Testis (tissue), 3 donors: ENCODE data around the gene PHF1. TPM values are rescaled to one million over a fixed set of nuclear protein-coding genes. Genes with fewer than 3 reads are reported as not detected.
A peak's percentile ranks its signal among the peaks of the same experiment; 100 is the strongest.
"Not testable (repeated sequence)": the region's sequence is repeated elsewhere in the genome, so short reads cannot be mapped to it uniquely, and the experiment has no call there.

Experiments
- DNase-seq: peaks from one replicate; pipeline ENCODE4 v3.0.0-alpha.2; 2019
- H3K27ac ChIP-seq, 2 donors: fragments of 200-600 bp; sonication (generic); one replicate each; pipeline ENCODE4 v1.5.1; 2019
- H3K27me3 ChIP-seq: fragments of 200-600 bp; sonication (generic); one replicate; pipeline ENCODE4 v1.5.1; 2019
- H3K36me3 ChIP-seq: fragments of 200-600 bp; sonication (generic); one replicate; pipeline ENCODE4 v1.5.1; 2017; ENCODE audit warnings: low read depth; ENCODE audit errors: missing control alignments
- H3K4me1 ChIP-seq: fragments of 200-600 bp; sonication (generic); one replicate; pipeline ENCODE4 v1.5.1; 2019
- H3K4me3 ChIP-seq, 2 donors: fragments of 200-600 bp; sonication (generic); one replicate each; pipeline ENCODE4 v1.5.1; 2017 to 2019
- H3K9me3 ChIP-seq: fragments of 200-600 bp; sonication (generic); one replicate; pipeline ENCODE4 v1.5.1; 2017
- POLR2A ChIP-seq: fragments of 450-650 bp; IDR thresholded peaks from one replicate; pipeline ENCODE4 v1.6.1; 2017; ENCODE audit warnings: antibody characterized with exemption, mild to moderate bottlenecking, moderate library complexity
- WGBS, 2 donors: methylation state at CpG; one replicate each; pipeline ENCODE4 v1.1.5; 2018; 5-methylcytosine and 5-hydroxymethylcytosine counted together
- intact Hi-C: fragments of 100-400 bp; cut with DNase I; formaldehyde crosslinking; loops from one replicate; pipeline ENCODE4 v1.15.1; 2023; ENCODE audit warnings: low total_unique reads
- polyA plus RNA-seq: library from polyadenylated mRNA; stranded (reverse); fragments of 350-450 nt; fragmentation: Illumina TruSeq; extraction: RNeasy Lipid Tissue Mini Kit (QIAGEN cat#74804); gene quantifications from one replicate; pipeline ENCODE4 v1.2.3, GENCODE V29; 2014; ENCODE audit warnings: low read depth, low replicate concordance; ENCODE audit not compliant: insufficient read depth
- total RNA-seq, 2 donors: library from RNA; depleted of rRNA; stranded (reverse); fragments of >200 nt; gene quantifications; one replicate each; pipeline ENCODE4 v1.2.3, GENCODE V29; 2016
- TF ChIP-seq, protein P1 (sequence below), 3 experiments: fragments of 450-650 bp in 2 of 3; fragments of 200-600 bp in 1 of 3; sonication (generic) in 1 of 3; IDR thresholded peaks; one replicate each; pipeline ENCODE4 v1.5.1; 2016 to 2019; ENCODE audit warnings: antibody characterized with exemption in 3 of 3, mild to moderate bottlenecking in 2 of 3, moderate library complexity in 1 of 3

The PHF1 gene
- total and polyA plus RNA-seq, 3 donors from 2014 or later, result 184 to 218 (median 216) TPM

GRCh38 chr6:33372526-33373123 is 38.2 kb upstream of the PHF1 start:
- H3K9me3 ChIP-seq, result no peaks in the 10 kb centered on the region
- no peaks in the 10 kb centered on the region for H3K36me3 ChIP-seq
- no peak for TF ChIP-seq POLR2A
- TF ChIP-seq, protein P1, sequence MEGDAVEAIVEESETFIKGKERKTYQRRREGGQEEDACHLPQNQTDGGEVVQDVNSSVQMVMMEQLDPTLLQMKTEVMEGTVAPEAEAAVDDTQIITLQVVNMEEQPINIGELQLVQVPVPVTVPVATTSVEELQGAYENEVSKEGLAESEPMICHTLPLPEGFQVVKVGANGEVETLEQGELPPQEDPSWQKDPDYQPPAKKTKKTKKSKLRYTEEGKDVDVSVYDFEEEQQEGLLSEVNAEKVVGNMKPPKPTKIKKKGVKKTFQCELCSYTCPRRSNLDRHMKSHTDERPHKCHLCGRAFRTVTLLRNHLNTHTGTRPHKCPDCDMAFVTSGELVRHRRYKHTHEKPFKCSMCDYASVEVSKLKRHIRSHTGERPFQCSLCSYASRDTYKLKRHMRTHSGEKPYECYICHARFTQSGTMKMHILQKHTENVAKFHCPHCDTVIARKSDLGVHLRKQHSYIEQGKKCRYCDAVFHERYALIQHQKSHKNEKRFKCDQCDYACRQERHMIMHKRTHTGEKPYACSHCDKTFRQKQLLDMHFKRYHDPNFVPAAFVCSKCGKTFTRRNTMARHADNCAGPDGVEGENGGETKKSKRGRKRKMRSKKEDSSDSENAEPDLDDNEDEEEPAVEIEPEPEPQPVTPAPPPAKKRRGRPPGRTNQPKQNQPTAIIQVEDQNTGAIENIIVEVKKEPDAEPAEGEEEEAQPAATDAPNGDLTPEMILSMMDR (IDR thresholded peaks at IDR 0.05), result no peak
- no peak overlapping the region for H3K27ac ChIP-seq
- intact Hi-C loops, result no loop called here
- H3K4me1 ChIP-seq, result peaks cover 24% of the 10 kb centered on the region
- no peak overlapping the region for H3K4me3 ChIP-seq
- 49 to 64% methylated on average over 5 of the region's 5 CpGs for WGBS, 2 donors
- DNase-seq, result no peak
- no peaks in the 10 kb centered on the region for H3K27me3 ChIP-seq

DNA sequence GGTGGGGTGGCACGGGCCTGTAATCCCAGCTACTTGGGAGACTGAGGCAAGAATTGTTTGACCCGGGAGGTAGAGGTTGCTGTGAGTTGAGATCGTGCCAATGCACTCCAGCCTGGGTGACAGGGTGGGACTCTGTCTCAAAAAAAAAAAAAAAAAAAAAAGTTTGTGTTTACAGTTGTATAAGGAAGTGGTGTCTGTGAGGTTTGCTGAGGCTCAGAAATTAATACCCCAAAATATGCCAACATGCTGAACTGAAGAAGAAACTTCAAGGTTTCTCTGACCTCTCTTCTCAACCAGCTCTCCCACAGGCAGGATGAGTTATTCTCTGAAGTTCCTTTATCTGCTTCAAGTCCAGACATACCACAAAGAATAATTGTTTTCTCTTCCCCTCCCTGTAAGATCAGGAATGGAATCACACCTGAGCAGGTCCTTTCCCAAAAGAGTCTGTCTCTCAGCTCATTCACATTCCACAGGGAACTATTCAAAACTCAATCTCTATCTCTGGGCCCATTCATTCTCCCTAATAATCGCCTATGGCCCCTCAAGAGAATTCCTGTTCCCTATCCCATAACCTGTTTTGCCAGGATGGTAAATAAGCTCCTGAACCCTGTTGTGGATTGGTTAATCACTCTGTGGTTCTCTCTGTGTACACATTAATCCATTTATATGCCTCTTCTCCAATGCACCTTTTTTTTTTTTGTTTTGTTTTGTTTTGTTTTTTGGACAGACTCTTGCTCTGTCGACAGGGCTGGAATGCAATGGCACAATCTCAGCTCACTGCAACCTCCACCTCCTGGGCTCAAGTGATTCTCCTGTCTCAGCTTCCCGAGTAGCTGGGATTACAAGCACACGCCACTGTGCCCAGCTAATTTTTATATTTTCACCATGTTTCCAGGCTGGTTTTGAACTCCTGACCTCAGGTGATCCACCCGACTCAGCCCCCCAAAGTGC is 36.6 kb upstream of the PHF1 start:
- H3K9me3 ChIP-seq, result no peaks in the 10 kb centered on the region
- no peak overlapping the region for H3K4me3 ChIP-seq
- DNase-seq, result no peak
- 47 to 57% methylated on average over 8 of the region's 8 CpGs for WGBS, 2 donors
- H3K27me3 ChIP-seq, result no peaks in the 10 kb centered on the region
- peak overlapping the region; percentile 27 to 68 for H3K27ac ChIP-seq
- peaks cover 30% of the 10 kb centered on the region for H3K4me1 ChIP-seq
- no peaks in the 10 kb centered on the region for H3K36me3 ChIP-seq
- intact Hi-C loops, result no loop called here
- TF ChIP-seq, protein P1 (IDR thresholded peaks at IDR 0.05), result no peak
- no peak for TF ChIP-seq POLR2A

GRCh38 chr6:33375143-33375671 is 35.6 kb upstream of the PHF1 start:
- Histone ChIP-seq H3K9me3 (no peaks in the 10 kb centered on the region), H3K27me3 (no peaks in the 10 kb centered on the region), H3K4me3 (no peak overlapping the region), H3K36me3 (no peaks in the 10 kb centered on the region), H3K4me1 (peaks cover 30% of the 10 kb centered on the region), H3K27ac (peak overlapping the region; percentile 68 to 80)
- DNase-seq, result peak; percentile 87
- intact Hi-C loops, result no loop called here
- no peak for TF ChIP-seq POLR2A
- TF ChIP-seq, protein P1 (IDR thresholded peaks at IDR 0.05), result no peak
- 22 to 34% methylated on average over 8 to 9 of the region's 9 CpGs for WGBS, 2 donors

GRCh38 chr6:33377171-33377570 is 33.6 kb upstream of the PHF1 start:
- TF ChIP-seq, protein P1 (IDR thresholded peaks at IDR 0.05), result no peak
- TF ChIP-seq POLR2A, result no peak
- Histone ChIP-seq H3K27me3 (no peaks in the 10 kb centered on the region), H3K4me3 (no peak overlapping the region), H3K36me3 (no peaks in the 10 kb centered on the region), H3K4me1 (peaks cover 30% of the 10 kb centered on the region), H3K27ac (peak overlapping the region; percentile 58 to 80), H3K9me3 (no peaks in the 10 kb centered on the region)
- intact Hi-C loops, result no loop called here
- 56 to 92% methylated on average over 4 of the region's 4 CpGs for WGBS, 2 donors
- no peak for DNase-seq

- intact Hi-C loops, H3K27ac ChIP-seq, DNase-seq, H3K27me3 ChIP-seq, H3K4me3 ChIP-seq, H3K36me3 ChIP-seq, H3K9me3 ChIP-seq: not testable (repeated sequence)
- H3K4me1 ChIP-seq, result peaks cover 29% of the 10 kb centered on the region
- 88 to 90% methylated on average over 10 of the region's 10 CpGs for WGBS, 2 donors
These were observed 31.6 kb upstream of the PHF1 start for GRCh38 chr6:33379184-33379583.
